NCI-H748 treated with DMSO at 0.1 percent for 48 hours (cell line): ENCODE results near the gene IFNA14.
A peak's percentile ranks its signal among the peaks of the same experiment; 100 is the strongest.
"Not testable (repeated sequence)": the region's sequence is repeated elsewhere in the genome, so short reads cannot be mapped to it uniquely, and the experiment has no call there.

Experiments used
- DNase-seq: peaks from one replicate; lab custom pipeline; 2025; lab: John Stamatoyannopoulos, UW

Gene IFNA14

DNA sequence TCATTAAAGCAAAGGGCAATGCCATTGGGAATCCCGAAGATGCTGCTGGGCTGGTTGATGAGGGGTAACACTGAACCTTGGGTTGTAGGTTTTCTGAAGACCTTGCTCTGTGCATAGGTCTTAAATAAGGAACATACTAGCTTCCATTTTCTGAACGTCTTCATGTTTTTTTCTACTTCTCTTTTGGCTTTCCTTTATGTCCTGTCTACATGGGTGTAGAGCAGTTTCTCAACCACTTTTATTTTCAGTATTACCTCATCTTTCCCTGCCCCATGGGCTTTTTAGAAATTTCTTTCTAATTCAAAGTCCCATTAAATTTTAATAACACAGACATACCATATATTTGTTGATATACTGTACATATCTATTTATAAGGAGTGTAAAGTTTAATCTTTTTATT is at the start of gene IFNA14:
Gene IFNA14, minus strand, starts transcription at position 95 of the 400 bp plus-strand sequence. Its CDS starts 70 bp downstream, at position 25.
- DNase-seq, result no peak

DNA sequence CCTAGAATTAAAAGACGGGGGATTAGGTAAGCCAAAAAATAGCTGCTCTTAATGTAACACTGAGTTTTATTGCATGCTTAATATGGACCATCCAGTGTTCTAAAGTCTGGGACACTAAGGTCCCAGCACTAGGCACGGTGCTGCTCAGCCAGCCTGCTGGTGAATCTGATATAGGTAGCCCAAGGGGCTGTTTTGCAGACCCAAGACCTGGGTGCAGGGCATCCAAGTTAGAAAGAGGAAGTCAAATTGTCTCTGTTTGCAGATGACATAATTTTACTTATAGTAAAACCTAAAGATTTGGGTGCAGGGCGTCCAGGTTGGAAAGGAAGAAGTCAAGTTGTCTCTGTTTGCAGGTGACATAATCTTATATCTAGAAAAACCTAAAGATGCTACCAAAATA is 47.5 kb upstream of the IFNA14 start:
- no peak for DNase-seq

DNA sequence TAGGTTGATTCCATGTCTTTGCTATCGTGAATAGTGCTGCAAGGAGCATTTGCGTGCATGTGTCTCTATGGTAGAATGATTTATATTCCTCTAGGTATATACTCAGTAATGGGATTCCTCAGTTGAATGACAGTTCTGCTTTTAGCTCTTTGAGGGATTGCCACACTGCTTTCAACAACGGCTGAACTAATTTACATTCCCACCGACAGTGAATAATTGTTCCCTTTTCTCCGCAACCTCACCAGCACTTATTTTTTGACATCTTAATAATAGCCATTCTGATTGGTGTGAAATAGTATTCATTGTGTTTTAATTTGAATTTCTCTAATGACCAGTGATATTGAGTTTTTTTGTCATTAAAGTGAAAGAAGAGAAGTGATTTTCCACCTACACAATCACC is 46.9 kb upstream of the IFNA14 start:
- no peak for DNase-seq

DNA sequence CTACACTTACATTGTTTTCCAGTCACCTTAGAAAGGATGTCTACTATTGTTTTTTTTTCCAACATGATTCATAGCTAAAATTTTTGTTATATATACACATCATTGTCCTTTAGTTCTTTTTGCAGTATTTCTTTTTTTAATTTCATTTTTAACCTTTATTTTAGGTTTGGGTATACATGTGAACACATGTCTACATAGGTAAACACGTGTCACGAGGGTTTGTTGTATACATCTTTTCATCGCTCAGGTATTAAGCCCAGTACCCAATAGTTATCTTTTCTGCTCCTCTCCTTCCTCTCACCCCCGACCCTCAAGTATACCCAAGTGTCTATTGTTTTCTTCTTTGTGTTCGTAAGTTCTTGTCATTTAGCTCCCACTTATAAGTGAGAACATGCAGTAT is 46.3 kb upstream of the IFNA14 start:
- DNase-seq, result no peak

- no peak for DNase-seq
These were observed 41.5 kb upstream of the IFNA14 start for GRCh38 chr9:21281275-21281674.

GRCh38 chr9:21268347-21268657 is 28.5 kb upstream of the IFNA14 start:
- no peak for DNase-seq

- no peak for DNase-seq
These were observed 27.9 kb upstream of the IFNA14 start for GRCh38 chr9:21267485-21268346.

GRCh38 chr9:21266733-21267484 is 27.1 kb upstream of the IFNA14 start:
- no peak for DNase-seq

DNA sequence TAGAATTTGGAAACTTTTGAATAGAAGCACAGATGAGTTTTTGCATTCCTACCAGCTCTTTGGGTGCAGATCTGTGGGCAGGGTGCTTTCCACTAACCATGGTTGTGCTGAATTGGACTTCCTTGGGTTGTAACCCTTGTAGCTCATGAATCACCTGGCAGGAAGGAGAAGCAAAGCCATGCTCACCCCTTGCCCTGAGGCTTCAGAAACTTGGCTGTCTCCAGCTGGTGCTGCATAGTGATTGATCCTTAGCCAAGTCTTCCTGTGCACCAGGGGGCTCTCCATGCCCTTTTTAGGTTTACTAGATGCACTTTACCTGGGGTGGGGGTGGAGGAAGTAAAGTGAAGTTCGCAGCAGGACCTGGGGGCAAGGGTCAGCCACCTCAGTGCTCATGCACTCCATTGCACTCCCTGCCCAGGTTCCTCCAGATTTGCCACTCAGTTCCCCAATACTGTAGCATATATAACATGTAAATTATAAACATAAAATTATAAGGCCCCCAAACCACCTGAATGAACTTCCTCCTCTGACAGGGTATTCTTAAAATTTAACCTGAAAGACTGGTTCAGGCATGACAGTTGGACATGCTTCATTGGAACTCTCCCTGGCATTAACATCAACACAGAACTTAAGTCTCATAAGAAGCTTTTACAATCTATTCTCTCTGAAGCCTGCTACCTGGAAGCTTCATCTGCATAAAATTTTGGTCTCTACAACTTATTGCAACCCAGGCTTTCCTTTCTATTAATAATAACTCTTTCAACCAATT is 25.8 kb upstream of the IFNA14 start:
- DNase-seq, result no peak

- no peak for DNase-seq
These were observed 15.9 kb upstream of the IFNA14 start for GRCh38 chr9:21255538-21256212.

GRCh38 chr9:21252721-21253547 is 13.1 kb upstream of the IFNA14 start:
- peak; percentile 5 for DNase-seq

GRCh38 chr9:21251638-21252037 is 11.8 kb upstream of the IFNA14 start:
- no peak for DNase-seq

DNA sequence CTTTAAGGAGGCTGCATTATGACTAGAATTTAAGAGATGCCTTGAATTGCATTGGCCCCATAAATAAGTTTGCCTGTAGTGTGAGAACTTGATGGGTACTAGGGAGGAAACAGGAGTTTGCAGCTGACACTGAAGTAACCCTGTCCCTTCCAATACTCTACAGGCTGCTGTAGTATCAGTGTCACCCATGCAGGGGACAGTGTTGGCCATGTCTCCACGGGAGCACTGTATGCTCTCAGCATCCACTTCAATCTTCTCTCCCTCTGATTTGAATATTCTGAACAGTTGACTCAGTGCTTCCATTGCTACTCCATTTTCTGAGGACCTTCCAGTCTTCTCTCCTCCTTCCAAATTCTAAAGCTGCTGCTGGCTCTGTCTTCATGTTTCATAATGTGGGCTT is 11.4 kb upstream of the IFNA14 start:
- DNase-seq, result no peak

DNA sequence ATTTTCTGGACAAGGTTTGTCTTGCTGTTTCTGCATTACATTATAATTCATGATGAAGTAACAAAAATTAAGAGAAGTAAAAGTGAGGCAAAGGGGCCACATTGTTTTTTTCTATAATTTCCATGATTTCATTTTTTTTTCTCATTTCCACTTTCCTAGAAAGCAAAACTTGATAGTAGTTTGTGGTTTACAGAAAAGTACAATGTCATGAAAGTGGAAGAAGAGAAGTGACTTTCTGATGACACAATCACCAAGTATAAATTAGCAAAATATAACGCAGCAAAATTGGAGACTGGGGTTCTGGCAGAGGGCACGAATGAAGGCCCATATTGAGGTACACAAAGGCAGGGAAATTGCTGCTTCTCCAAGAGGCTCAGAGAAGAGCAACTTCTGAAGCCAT is 5.0 kb upstream of the IFNA14 start:
- no peak for DNase-seq

DNA sequence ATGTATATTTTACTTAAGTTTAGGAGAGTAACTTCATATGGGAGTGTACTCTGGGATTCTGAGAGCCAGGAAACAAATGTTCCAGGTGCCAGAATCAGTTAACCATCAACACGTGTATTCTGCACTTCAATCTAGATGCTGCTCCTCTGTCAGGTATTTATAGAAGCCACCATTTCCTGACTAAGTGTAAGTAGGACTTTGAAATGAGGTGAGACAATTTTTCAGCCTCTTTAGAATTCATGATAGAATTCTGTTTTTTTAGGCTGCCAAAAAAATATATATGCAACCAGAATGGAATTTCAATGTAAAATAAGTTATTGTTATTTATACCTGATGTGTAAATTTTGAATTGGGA is 3.5 kb downstream of the IFNA14 start:
- DNase-seq, result not testable (repeated sequence)

DNA sequence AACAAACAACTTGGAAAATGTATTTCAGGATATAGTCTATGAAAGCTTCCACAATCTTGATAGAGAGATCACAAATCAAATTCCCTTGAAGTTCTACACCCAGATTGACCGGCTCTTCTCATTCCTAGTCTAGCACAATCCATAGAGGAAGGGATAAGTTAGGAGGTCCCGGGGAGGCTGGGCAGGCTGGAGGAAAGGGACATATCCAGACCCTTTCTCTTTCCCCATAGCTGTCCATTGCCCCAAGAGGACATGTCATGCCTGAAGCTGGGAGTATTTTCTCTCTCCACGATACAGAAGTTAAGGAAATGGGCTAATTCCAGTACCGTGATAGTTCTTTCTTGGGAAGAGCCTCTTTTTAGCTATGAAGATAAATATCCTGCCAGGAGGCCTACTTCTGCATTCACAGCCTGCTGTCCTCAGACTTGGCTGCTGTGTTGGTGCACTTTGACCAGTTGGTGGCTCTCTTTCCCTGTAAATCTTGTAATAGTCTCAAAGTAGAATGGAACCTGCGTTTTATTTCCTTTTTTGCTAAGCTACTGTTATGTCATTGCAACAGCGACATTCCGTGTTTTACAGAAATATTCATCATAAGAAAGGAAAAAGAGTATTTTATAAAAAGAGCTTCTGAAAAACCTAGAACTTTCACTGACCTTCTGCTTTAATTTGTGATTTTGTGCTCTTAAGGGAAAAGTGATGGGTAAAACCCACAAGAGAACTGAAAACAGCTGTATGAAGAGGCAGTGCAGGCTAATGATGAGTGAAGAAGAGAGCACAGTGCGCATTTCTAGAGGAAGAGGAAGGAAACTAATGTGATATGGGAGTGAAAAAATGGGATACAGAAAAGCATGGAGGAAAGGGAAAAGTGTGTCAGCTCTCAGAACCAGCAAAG is 4.1 kb downstream of the IFNA14 start:
- DNase-seq, result peak; percentile 2

DNA sequence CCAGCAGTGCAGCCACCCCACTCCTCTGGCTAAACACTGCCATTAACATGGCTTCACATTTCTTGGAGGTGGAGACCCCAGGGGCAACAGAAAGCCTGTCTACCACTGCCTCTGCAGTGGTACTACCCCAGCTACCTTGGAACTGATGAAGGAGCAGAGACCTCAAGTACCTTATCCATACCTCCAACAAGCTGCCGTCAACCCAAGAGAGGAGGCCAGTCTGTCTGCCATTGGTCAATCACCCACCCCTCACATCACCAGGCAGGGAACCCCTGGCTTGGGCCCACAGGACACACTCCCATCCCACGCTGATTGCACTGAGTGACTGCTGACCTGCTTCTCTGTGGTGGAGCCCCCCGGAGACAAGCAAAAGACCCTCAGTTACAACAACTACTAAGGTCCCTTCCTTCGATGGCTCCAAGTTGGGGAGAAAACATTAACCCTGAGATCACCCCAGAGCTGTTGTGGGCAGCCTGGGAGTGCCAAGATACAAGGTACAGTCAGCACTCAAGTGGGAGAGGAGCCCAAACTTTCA is 5.6 kb downstream of the IFNA14 start:
- DNase-seq, result no peak

DNA sequence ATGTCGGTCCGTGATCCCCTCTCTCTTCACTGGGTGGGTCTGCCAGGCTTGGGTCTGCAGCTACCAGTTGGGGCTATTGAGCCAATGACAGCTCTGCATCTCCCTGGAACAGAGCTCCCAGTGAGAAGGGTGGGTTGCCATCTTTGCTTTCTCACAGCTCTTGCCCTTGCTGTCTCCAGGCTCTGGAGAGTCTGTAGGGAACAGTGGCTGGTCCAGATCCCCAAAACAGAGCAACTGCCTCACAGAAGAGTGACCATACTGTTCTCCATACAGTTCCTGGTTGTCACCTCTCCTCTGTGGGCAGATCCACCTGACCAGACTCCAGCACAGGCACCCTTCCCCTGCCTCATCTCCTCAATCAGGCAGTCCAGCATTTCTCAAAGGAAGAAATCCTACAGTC is 6.5 kb downstream of the IFNA14 start:
- no peak for DNase-seq

GRCh38 chr9:21228122-21228521 is 11.7 kb downstream of the IFNA14 start, which contains the start of gene IFNA17:
Gene IFNA17 (minus strand): TSS chr9:21228222. CDS start chr9:21228173, 49 bp downstream.
- DNase-seq, result no peak

DNA sequence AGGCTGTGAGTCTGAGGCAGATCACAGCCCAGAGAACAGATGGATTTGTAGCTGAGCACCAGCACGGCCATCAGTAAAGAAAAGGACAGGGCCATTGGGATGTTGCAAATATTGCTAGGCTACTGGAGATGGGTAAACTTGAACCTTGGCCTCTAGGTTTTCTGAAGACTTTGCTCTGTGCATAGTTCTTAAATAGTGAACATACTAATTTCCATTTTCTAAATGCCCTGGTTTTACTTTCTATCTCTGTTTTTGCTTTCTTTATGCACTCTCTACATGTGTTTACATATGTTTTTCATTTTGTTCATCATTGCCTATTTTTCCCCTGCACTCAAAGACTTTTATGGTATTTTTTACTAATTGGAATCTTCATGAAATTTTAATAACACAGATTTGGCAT is 22.6 kb downstream of the IFNA14 start, which contains the start of gene IFNA16:
Gene IFNA16, minus strand, starts transcription at position 101 of the 400 bp plus-strand sequence. Its CDS starts 6 bp downstream, at position 95.
- DNase-seq, result not testable (repeated sequence)
